Left hindlimb (tissue), 1 donor: ENCODE measurements around the gene AGTRAP.

Source experiments
- DNase-seq: peaks from one replicate; pipeline ENCODE4 v3.0.0-alpha.2; 2018

AGTRAP gene

DNA sequence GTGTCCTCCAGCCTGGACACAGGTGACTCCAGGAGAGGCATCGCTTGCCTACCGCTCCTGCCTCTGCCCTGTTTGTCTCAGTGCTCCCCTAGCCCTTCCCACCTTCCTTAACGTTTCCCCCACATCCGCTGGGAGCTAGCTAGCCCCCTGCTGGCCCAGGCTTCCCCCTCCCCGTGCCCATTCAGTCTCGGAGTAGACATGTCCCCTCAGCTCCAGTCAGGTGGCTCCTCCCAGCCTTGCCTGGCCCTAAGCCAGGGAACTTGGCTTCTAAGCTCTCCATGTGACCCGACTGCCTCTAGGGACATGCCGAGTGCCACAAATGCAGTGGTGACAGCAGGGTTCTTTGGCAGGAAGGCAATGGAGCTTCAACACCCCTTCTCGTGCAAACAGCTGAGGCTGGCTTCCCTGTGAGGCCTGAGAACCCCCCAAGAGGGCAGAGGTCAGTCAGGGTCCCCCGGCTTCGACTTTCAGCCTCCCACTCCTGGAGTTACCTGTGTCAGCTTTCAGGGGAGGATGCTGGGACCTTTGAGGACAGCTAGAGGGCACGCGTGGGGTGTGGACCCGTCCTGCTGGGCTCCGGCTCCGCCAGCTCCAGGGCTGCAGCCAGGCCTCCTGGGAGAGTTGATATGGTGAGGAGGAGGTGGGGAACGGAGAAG lies 28.2 kb upstream of the AGTRAP start:
- DNase-seq, result no peak

DNA sequence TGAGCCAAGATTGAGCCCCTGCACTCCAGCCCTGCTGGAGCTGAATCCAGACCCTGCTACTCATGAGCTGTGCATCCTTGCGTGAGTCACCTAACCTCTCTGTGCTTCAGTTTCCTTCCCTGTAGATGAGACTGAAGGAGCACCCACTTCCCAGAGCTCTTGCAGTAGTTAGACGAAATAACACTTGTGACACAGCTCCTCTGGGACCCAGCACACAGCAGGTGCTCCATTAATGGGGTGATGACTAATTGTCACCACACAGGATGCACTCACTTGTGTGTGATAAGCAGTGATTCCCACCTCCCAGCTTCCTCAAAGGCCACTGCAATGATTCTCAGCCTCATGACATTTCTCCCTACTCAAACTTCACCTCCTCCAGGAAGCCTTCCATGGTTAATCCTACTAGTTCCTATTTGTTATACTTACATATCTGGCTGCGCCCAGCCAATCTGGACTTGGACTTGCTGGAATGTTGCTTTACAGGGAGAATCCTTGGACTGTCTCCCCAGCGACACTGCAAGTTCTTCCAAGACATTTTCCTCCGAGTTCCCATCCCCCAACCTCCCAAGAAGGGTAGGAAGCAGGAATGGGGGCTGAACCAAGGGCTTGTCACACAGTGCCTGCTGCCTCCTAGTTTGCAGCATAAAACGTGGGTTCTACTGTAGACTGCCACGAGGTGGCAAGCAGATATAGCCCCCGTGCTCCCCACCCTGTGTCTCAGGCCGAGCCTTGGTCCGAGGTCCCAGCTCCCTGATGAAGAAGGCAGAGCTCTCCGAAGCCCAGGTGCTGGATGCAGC lies 27.2 kb upstream of the AGTRAP start:
- DNase-seq, result no peak

DNA sequence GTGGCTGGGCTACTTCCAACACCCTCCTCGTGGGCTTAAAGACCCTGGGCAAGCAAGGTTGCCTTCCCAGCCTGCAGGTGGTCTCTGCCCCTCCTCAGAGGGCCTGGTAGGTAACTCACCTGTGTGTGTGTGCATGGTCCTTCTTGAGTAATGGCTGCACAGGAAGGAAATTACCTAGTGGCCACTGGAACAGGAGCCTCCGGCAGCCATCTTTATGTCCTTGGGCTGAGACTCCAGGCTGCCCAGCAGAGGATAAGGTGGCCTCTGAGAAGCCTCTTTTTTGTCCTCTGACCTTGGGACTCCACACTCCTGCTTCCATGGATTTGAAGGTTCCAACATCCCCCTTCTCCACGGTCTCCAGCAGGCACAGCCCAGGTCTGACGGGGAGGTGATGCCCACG lies 24.4 kb upstream of the AGTRAP start:
- no peak for DNase-seq

- no peak for DNase-seq
Measured at GRCh38 chr1:11712285-11712684, 23.7 kb upstream of the AGTRAP start.

GRCh38 chr1:11713095-11713494 lies 22.8 kb upstream of the AGTRAP start:
- no peak for DNase-seq

DNA sequence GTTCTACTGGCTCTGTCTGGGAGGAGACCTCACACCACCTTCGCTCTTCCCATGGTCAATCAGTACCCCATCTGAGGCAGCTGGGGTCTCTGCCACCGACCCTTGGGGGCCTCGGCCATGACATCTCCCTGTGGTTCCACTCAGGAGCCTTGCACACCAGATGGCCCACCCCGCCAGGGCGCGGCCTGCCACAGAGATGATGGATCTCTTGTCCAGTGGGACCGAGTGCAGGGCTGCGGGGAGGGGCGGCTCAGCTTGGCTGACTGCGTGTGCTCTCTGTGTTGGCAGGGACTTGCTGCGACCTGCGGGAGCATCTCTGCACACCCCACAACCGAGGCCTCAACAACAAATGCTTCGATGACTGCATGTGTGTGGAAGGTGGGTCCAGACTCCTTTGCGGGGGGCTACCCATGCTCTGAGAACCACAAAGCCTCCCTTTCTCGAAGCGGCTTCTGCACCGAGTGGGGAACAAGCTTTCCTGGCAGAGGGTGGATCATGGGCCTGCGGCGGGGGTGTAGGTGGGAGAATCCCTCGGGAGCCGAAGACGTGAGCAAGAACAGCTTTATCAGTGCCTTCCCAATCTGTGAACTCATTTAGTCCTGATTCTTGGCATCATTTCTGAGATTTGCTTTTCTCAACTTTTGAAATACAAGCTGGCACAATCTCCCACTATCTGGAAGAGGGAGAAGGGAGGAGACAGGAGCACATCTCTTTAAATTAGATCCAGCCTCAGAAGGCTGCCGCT lies 20.9 kb upstream of the AGTRAP start:
- DNase-seq, result no peak

DNA sequence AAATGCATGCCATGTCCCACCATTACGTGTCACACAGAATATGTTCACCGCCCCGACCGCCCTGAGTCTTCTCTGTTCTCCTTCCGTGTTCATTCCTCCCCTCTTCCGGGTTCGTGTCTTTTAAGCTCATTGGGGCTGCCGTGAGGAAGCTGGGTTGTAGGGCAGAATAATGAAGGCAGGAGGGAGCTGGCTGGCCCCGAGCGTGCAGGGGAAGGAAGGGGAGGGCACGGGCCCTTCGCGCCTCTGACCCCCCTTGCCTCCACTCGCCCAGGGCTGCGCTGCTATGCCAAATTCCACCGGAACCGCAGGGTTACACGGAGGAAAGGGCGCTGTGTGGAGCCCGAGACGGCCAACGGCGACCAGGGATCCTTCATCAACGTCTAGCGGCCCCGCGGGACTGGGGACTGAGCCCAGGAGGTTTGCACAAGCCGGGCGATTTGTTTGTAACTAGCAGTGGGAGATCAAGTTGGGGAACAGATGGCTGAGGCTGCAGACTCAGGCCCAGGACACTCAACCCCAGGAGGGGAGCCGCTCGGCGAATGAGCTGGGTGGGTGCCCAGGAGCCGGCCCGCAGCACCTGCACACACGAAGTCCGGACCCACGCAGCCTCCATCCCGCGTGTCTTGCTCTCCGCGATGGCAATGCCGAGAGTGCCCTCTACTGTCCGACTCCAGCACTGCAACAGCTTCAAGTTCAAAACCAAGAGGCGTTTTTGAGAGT lies 16.5 kb upstream of the AGTRAP start:
- peak; percentile 59 for DNase-seq

- DNase-seq, result no peak
Measured at GRCh38 chr1:11720033-11720376, 15.9 kb upstream of the AGTRAP start.

DNA sequence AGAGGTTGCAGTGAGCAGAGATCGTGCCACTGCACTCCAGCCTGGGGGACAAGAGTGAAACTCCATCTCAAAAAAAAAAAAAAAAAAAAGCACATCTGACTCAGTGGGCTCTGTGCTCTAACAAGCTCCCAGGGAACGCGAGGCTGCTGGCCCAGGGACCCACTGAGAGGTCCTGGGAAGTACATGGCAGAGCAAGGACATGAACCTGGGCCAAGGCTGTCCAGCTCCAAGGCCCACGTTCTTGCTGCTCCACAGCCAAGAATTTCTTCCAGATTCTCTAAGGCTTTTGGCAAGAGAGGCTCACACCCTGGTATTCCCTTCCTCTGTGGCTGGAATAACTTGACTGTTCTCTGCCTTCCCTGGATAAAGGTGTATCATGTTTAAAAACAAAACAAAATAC lies 15.4 kb upstream of the AGTRAP start:
- DNase-seq, result no peak

DNA sequence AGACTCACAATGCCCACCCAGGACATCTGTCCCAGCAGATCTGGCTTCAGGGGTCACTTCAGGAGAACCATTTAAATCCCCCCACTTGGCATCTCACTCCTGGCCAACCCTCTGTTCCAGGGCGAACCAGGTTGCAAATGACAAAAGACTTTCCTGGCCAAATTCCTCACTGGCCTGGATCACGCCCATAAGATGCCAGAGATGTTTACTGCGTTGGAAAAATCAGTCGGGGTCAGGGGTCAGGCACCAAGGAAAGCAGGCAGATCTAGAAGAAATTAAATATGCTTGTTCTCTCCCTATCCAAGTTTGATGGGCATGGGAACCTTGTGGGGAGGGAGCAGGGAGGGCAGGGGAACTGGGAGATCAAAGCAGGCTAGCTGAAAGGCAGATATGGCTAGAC lies 14.6 kb upstream of the AGTRAP start:
- no peak for DNase-seq

DNA sequence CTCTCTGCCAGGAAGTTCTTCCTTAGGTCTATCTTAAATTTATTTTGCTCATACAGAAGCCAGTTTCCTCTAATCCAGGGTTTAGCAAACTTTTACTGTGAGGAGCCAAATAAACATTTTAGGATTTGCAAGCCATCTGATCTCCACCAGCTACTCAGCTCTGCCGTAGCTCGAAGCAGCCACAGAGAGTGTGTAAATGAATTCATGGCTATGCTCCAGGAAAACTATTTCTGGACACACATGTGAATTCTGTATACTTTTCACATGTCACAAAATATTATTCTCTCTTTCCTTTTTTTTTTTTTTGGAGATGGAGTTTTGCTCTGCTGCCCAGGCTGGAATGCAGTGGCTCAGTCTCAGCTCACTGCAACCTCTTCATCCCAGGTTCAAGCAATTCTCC lies 13.4 kb upstream of the AGTRAP start:
- DNase-seq, result no peak

DNA sequence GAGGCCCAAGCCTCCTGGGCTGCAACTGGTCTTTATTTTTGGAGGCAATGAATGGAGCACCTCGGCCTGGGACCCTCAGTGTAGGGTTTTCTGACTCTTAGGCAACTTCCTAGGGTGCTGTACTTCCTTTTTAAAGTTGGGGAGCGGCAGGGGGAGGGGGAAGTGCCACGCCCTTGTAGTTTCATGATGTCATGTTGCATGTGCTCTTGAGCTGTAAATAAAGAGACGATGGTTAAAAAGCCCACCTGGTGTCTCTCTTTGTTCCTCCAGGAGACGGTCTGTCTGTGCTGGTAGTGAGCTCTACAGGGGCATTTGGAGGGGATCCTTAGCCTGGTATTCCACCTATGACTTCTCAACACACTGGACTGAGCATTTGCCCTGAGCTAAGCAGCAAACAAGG lies 10.3 kb upstream of the AGTRAP start:
- no peak for DNase-seq

DNA sequence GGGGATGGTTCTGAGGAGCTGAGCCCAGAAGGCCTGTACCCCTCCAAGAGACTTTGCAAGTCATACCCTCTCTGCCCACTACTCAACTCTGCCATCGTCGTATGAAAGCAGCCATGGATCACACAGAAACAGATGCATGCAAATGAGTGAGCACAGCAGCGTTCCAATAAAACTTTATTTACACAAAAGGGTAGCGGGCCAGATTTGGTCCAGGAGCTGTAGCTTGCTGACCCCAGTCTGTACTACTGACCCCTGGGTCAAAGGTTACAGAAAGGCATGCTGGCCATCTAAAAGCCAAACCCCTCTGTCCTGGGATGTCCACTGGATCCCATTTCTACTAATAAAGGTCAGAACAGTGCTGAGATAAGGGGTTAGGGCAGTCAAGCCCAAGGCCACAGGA lies 8.8 kb upstream of the AGTRAP start:
- no peak for DNase-seq

- no peak for DNase-seq
Measured at GRCh38 chr1:11728126-11728806, 7.7 kb upstream of the AGTRAP start.

- DNase-seq, result no peak
Measured at GRCh38 chr1:11729155-11729497, 6.8 kb upstream of the AGTRAP start.

DNA sequence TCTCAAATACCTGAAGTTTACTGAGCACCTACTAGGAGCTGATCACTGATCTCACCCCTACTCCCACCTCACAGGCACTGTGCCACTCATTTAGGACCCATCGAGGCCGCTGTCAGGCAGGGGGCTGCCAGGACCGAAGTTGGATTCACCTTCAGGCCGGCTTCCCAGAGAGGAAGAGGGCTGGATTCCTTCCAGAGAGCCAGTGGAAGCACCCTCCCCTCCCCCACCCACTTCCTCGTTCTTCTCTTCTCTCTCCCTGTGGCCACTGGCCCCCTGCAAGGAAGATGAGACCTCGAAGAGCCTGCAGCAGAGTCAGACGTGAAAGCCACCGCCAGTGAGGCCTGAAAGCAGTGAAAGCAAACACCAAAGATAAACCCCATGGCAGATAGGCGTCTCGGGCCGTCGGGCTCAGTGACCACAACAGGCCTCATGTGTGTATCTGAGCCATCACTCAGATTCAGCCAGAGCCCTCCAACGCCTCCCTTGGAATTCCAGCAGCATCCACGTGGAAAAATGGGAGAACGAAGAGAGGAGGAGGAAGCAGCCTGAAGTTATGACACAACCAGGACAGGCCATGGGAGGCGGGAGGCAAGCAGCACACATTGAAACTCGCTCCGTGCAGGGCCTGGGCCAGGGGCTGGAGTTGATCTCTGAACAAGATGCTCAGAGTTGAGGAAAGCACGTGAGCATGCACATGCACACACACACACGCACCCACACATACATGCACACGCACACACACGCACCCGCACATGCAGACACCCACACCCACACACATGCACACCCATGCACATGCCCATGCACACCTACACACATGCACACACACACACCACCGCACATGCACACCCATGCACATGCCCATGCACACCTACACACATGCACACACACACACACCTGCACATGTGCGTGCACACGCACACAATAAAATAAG lies 6.2 kb upstream of the AGTRAP start:
- no peak for DNase-seq

GRCh38 chr1:11730429-11730891 lies 5.5 kb upstream of the AGTRAP start:
- no peak for DNase-seq

- peak; percentile 89 for DNase-seq
Measured at GRCh38 chr1:11731691-11732283, 4.1 kb upstream of the AGTRAP start.

- DNase-seq, result no peak
Measured at GRCh38 chr1:11733306-11733705, 2.6 kb upstream of the AGTRAP start.

- DNase-seq, result no peak
Measured at GRCh38 chr1:11735531-11735853, 444 bp upstream of the AGTRAP start.
